Measurements from ENCODE around the gene THAP3. TPM values are rescaled to one million over a fixed set of nuclear protein-coding genes. Genes with fewer than 3 reads are reported as not detected.

The THAP3 gene
- total and polyA plus RNA-seq, 9 of the 15 experiments (the other 6 are each of a cell fraction or from before 2014, with no cell fraction given), result 1.9 to 31.2 (median 18.2) TPM

DNA sequence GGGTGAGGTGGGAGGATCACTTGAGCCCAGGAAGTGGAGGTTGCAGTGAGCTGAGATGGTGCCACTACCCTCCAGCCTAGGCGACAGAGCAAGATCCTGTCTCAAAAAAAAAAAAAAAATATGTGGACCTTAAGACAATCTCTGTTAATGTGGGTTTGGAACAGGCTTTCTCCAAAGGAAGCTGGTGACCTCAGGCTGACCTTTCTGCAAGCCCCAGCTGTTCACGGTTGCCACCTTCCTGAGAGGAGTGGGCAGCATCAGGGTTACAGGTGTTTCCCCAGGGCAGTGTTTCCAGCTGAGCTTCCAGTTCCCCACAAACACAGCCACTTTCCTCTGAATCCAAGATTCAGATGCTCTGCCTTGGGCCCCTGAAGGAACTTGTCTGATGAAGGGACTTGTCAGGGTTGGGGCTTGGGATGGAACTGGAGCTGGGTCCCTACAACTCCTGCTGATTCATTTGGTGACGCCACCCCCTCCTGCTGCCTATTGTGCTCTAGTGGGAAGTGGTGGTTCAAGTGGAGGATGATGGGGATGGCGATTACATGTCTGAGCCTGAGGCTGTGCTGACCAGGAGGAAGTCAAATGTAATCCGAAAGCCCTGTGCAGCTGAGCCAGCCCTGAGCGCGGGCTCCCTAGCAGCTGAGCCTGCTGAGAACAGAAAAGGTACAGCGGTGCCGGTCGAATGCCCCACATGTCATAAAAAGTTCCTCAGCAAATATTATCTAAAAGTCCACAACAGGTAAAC is 42.9 kb upstream of the THAP3 start (continued):
- TF ChIP-seq EHMT2 (IDR thresholded peaks at IDR 0.05), result no peak
- TF ChIP-seq, protein P1, sequence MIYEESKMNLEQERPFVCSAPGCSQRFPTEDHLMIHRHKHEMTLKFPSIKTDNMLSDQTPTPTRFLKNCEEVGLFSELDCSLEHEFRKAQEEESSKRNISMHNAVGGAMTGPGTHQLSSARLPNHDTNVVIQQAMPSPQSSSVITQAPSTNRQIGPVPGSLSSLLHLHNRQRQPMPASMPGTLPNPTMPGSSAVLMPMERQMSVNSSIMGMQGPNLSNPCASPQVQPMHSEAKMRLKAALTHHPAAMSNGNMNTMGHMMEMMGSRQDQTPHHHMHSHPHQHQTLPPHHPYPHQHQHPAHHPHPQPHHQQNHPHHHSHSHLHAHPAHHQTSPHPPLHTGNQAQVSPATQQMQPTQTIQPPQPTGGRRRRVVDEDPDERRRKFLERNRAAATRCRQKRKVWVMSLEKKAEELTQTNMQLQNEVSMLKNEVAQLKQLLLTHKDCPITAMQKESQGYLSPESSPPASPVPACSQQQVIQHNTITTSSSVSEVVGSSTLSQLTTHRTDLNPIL (CRISPR knock-in tag; IDR thresholded peaks at IDR 0.05), result no peak
- no peak for TF ChIP-seq HIVEP1 (CRISPR knock-in tag; IDR thresholded peaks at IDR 0.05)
- TF ChIP-seq MCM7 (IDR thresholded peaks at IDR 0.05), result no peak
- TF ChIP-seq ARID1B (IDR thresholded peaks at IDR 0.05), result 0 out of 2 replicates have a peak, but pooled peaks have one; percentile 26
- TF ChIP-seq, protein P2, sequence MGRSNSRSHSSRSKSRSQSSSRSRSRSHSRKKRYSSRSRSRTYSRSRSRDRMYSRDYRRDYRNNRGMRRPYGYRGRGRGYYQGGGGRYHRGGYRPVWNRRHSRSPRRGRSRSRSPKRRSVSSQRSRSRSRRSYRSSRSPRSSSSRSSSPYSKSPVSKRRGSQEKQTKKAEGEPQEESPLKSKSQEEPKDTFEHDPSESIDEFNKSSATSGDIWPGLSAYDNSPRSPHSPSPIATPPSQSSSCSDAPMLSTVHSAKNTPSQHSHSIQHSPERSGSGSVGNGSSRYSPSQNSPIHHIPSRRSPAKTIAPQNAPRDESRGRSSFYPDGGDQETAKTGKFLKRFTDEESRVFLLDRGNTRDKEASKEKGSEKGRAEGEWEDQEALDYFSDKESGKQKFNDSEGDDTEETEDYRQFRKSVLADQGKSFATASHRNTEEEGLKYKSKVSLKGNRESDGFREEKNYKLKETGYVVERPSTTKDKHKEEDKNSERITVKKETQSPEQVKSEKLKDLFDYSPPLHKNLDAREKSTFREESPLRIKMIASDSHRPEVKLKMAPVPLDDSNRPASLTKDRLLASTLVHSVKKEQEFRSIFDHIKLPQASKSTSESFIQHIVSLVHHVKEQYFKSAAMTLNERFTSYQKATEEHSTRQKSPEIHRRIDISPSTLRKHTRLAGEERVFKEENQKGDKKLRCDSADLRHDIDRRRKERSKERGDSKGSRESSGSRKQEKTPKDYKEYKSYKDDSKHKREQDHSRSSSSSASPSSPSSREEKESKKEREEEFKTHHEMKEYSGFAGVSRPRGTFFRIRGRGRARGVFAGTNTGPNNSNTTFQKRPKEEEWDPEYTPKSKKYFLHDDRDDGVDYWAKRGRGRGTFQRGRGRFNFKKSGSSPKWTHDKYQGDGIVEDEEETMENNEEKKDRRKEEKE (IDR thresholded peaks at IDR 0.05; ENCODE audit: borderline replicate concordance in 1 of 2, control insufficient read depth in 1 of 2, low read depth in 2 of 2, low read length in 1 of 2), result no peak
- TF ChIP-seq SAFB (IDR thresholded peaks at IDR 0.05; ENCODE audit: borderline replicate concordance, low read depth, low read length), result no peak
- TF ChIP-seq, protein P3, sequence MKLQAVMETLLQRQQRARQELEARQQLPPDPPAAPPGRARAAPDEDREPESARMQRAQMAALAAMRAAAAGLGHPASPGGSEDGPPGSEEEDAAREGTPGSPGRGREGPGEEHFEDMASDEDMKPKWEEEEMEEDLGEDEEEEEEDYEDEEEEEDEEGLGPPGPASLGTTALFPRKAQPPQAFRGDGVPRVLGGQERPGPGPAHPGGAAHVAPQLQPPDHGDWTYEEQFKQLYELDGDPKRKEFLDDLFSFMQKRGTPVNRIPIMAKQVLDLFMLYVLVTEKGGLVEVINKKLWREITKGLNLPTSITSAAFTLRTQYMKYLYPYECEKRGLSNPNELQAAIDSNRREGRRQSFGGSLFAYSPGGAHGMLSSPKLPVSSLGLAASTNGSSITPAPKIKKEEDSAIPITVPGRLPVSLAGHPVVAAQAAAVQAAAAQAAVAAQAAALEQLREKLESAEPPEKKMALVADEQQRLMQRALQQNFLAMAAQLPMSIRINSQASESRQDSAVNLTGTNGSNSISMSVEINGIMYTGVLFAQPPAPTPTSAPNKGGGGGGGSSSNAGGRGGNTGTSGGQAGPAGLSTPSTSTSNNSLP (IDR thresholded peaks at IDR 0.05; ENCODE audit: borderline replicate concordance, low read depth, low read length), result no peak
- TF ChIP-seq ZFX (CRISPR knock-in tag; IDR thresholded peaks at IDR 0.05), result no peak
- TF ChIP-seq ZNF445 (CRISPR knock-in tag; IDR thresholded peaks at IDR 0.05; ENCODE audit: low read depth), result no peak
- TF ChIP-seq, protein P4, sequence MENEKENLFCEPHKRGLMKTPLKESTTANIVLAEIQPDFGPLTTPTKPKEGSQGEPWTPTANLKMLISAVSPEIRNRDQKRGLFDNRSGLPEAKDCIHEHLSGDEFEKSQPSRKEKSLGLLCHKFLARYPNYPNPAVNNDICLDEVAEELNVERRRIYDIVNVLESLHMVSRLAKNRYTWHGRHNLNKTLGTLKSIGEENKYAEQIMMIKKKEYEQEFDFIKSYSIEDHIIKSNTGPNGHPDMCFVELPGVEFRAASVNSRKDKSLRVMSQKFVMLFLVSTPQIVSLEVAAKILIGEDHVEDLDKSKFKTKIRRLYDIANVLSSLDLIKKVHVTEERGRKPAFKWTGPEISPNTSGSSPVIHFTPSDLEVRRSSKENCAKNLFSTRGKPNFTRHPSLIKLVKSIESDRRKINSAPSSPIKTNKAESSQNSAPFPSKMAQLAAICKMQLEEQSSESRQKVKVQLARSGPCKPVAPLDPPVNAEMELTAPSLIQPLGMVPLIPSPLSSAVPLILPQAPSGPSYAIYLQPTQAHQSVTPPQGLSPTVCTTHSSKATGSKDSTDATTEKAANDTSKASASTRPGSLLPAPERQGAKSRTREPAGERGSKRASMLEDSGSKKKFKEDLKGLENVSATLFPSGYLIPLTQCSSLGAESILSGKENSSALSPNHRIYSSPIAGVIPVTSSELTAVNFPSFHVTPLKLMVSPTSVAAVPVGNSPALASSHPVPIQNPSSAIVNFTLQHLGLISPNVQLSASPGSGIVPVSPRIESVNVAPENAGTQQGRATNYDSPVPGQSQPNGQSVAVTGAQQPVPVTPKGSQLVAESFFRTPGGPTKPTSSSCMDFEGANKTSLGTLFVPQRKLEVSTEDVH (IDR thresholded peaks at IDR 0.05; ENCODE audit: low read depth, partially characterized antibody), result no peak
- no peak for TF ChIP-seq MCM3 (IDR thresholded peaks at IDR 0.05)
- no peak for TF ChIP-seq EZH2 (IDR thresholded peaks at IDR 0.05; ENCODE audit: borderline replicate concordance, low read depth, low read length)
- no peak for TF ChIP-seq SMARCC2 (IDR thresholded peaks at IDR 0.05; ENCODE audit: low read depth)
- TF ChIP-seq, protein P5, sequence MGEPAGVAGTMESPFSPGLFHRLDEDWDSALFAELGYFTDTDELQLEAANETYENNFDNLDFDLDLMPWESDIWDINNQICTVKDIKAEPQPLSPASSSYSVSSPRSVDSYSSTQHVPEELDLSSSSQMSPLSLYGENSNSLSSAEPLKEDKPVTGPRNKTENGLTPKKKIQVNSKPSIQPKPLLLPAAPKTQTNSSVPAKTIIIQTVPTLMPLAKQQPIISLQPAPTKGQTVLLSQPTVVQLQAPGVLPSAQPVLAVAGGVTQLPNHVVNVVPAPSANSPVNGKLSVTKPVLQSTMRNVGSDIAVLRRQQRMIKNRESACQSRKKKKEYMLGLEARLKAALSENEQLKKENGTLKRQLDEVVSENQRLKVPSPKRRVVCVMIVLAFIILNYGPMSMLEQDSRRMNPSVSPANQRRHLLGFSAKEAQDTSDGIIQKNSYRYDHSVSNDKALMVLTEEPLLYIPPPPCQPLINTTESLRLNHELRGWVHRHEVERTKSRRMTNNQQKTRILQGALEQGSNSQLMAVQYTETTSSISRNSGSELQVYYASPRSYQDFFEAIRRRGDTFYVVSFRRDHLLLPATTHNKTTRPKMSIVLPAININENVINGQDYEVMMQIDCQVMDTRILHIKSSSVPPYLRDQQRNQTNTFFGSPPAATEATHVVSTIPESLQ (CRISPR knock-in tag; IDR thresholded peaks at IDR 0.05), result no peak
- no peak for TF ChIP-seq COPS2 (conservative IDR thresholded peaks at IDR 0.05)

Measured in K562 (cell line).